K562 (cell line): Measurements from ENCODE around the gene UPK3A. TPM values are rescaled to one million over a fixed set of nuclear protein-coding genes. Genes with fewer than 3 reads are reported as not detected.

Experiments used
- CTBP1 ChIP-seq: fragments of 450-650 bp; IDR thresholded peaks from 2 replicates; pipeline ENCODE4 v1.6.1; 2016; ENCODE audit warnings: borderline replicate concordance
- FOS ChIP-seq: IDR thresholded peaks from 3 replicates; pipeline ENCODE4 v1.6.1; 2011; ENCODE audit not compliant: insufficient read length; ENCODE audit errors: extremely low read depth
- IRF2 ChIP-seq: sonication (generic); formaldehyde crosslinking; IDR thresholded peaks from 2 replicates; pipeline ENCODE4 v1.8.1; 2022; ENCODE audit warnings: mild to moderate bottlenecking, missing genetic modification reagents
- MGA ChIP-seq: fragments of 450-650 bp; IDR thresholded peaks from 2 replicates; pipeline ENCODE4 v1.6.1; 2016; ENCODE audit warnings: mild to moderate bottlenecking, moderate library complexity
- NFXL1 ChIP-seq: fragments of 450-650 bp; formaldehyde crosslinking; IDR thresholded peaks from 2 replicates; pipeline ENCODE4 v1.4.0; 2021; ENCODE audit warnings: mild to moderate bottlenecking
- ZNF146 ChIP-seq: IDR thresholded peaks from one replicate; pipeline ENCODE4 v1.6.1; 2018; ENCODE audit warnings: missing compliant biosample characterization; ENCODE audit not compliant: unreplicated experiment
- ZNF174 ChIP-seq: fragments of 250-450 bp; sonication (Bioruptor Pico); IDR thresholded peaks from 2 replicates; pipeline ENCODE4 v1.4.0; 2020; ENCODE audit warnings: mild to moderate bottlenecking
- ZNF224 ChIP-seq: sonication (generic); formaldehyde crosslinking; IDR thresholded peaks from 2 replicates; pipeline ENCODE4 v1.8.0; 2022; ENCODE audit warnings: mild to moderate bottlenecking, missing genetic modification reagents
- ZNF395 ChIP-seq: fragments of 200-800 bp; sonication (Bioruptor generic); IDR thresholded peaks from 2 replicates; pipeline ENCODE4 v1.6.1; 2017; ENCODE audit warnings: missing genetic modification characterization, missing compliant biosample characterization
- ZNF778 ChIP-seq: fragments of 450-650 bp; formaldehyde crosslinking; IDR thresholded peaks from 2 replicates; pipeline ENCODE4 v1.4.0; 2020; ENCODE audit warnings: mild to moderate bottlenecking, moderate library complexity
- polyA plus RNA-seq, 8 experiments: library from polyadenylated mRNA; depleted of rRNA in 4 of 8; stranded (reverse) in 5 of 8; unstranded in 3 of 8; fragments of >200 nt; fragmentation: Nextera tagmentation in 2 of 8; fragmentation: Illumina TruSeq in 1 of 8; extraction: Ambion mirVana in 2 of 8; extraction: Trizol in 1 of 8; gene quantifications; 2 replicates each; pipeline versions ENCODE4 v1.2.1 to v1.2.3, GENCODE V29; 2011 to 2014; ENCODE audit warnings: inconsistent platforms in 1 of 8, missing spikeins in 1 of 8
- total RNA-seq, 7 experiments: library from RNA; depleted of rRNA in 6 of 7; stranded (reverse); fragments of >200 nt in 6 of 7; fragmentation: Illumina TruSeq in 2 of 7; extraction: Trizol in 2 of 7; gene quantifications; 2 replicates each; pipeline versions ENCODE4 v1.2.1 to v1.2.3, GENCODE V29; 2011 to 2021; ENCODE audit warnings: low replicate concordance in 1 of 7
- TF ChIP-seq, protein P1 (sequence below): fragments of 250-450 bp; sonication (Bioruptor Pico); IDR thresholded peaks from 2 replicates; pipeline ENCODE4 v1.4.0; 2020; ENCODE audit warnings: mild to moderate bottlenecking, moderate library complexity

UPK3A gene
- total and polyA plus RNA-seq, 9 of the 15 experiments (the other 6 are each of a cell fraction or from before 2014, with no cell fraction given) = not detected

DNA sequence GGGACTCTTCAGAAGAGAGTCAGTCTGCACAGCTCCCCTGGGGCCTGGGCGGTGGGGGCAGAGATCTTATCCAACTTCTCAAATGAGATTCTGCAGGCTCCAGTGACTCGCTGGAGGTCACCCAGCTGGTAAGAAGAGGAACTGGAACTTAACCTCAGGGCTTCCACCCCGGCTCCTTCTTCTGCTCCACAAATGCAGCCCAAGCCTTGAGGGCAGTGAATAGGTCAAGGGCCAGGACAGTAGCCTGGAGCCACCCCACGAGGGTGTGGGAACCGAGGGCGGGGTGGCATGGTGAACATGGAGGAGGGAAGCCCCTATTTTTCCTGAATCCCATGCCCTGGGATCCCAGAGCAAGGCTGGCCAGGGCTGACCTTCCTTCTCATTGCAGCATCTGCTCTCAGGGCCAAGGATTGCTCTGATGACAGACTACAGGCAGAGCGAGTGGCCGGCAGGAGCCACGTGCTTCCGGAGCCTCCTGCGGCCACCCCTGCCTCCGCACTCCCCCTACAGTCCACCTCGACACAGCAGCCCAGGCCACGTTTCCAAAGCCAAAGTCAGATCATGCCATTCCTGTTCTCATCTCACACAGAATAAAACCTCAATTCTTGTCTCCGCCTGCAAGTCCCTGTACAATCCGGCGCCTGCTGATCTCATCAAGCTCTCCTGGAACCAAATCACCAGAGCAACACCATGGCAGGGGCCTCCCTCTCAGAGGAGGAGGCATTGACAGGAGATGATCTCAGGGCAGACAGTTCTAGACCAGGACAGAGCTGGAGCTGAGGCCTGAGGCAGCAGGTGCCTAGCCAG is 21.1 kb upstream of the UPK3A start (continued):
- TF ChIP-seq MGA (peak; percentile 83), NFXL1 (CRISPR knock-in tag) (no peak), IRF2 (CRISPR knock-in tag) (no peak), ZNF174 (no peak), ZNF146 (CRISPR knock-in tag) (no peak), FOS (no peak), CTBP1 (no peak), ZNF395 (no peak), ZNF224 (CRISPR knock-in tag) (no peak), ZNF778 (CRISPR knock-in tag) (no peak)
- TF ChIP-seq, protein P1, sequence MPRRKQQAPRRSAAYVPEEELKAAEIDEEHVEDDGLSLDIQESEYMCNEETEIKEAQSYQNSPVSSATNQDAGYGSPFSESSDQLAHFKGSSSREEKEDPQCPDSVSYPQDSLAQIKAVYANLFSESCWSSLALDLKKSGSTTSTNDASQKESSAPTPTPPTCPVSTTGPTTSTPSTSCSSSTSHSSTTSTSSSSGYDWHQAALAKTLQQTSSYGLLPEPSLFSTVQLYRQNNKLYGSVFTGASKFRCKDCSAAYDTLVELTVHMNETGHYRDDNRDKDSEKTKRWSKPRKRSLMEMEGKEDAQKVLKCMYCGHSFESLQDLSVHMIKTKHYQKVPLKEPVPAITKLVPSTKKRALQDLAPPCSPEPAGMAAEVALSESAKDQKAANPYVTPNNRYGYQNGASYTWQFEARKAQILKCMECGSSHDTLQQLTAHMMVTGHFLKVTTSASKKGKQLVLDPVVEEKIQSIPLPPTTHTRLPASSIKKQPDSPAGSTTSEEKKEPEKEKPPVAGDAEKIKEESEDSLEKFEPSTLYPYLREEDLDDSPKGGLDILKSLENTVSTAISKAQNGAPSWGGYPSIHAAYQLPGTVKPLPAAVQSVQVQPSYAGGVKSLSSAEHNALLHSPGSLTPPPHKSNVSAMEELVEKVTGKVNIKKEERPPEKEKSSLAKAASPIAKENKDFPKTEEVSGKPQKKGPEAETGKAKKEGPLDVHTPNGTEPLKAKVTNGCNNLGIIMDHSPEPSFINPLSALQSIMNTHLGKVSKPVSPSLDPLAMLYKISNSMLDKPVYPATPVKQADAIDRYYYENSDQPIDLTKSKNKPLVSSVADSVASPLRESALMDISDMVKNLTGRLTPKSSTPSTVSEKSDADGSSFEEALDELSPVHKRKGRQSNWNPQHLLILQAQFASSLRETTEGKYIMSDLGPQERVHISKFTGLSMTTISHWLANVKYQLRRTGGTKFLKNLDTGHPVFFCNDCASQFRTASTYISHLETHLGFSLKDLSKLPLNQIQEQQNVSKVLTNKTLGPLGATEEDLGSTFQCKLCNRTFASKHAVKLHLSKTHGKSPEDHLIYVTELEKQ (CRISPR knock-in tag) = no peak
